CD14-positive monocyte (primary cell): ENCODE data around the gene CUX1. TPM values are rescaled to one million over a fixed set of nuclear protein-coding genes. Genes with fewer than 3 reads are reported as not detected.

Experiments
- DNase-seq, 3 donors: peaks; one replicate each; pipeline ENCODE4 v3.0.0-alpha.2; 2011 to 2022
- H2AFZ ChIP-seq: 2 replicates; pipeline ENCODE4 v1.6.0; 2012; ENCODE audit warnings: mild to moderate bottlenecking, low read depth, low read length, inconsistent platforms; ENCODE audit not compliant: insufficient read depth, poor library complexity, severe bottlenecking
- H3K27ac ChIP-seq, 2 donors: 1 replicate in 1 of 2; 2 replicates in 1 of 2; pipeline ENCODE4 v1.5.1; 2012 to 2013; ENCODE audit warnings: low read length in 2 of 2, control low read depth in 1 of 2, inconsistent platforms in 1 of 2, low read depth in 1 of 2, mild to moderate bottlenecking in 1 of 2
- H3K27me3 ChIP-seq, 2 donors: one replicate each; pipeline versions ENCODE4 v1.6.0 to v1.6.1; 2011 to 2013; ENCODE audit warnings: low read length in 2 of 2; ENCODE audit not compliant: control insufficient read depth in 2 of 2, insufficient read depth in 2 of 2
- H3K36me3 ChIP-seq, 2 donors: replicated peaks in 1 of 2; 1 replicate in 1 of 2; 2 replicates in 1 of 2; pipeline versions ENCODE4 v1.5.1 to v1.6.1; 2012 to 2013; ENCODE audit warnings: low read length in 2 of 2, control low read depth in 1 of 2, inconsistent platforms in 1 of 2, mild to moderate bottlenecking in 1 of 2; ENCODE audit not compliant: insufficient read depth in 2 of 2, control insufficient read depth in 1 of 2
- H3K4me1 ChIP-seq, 2 donors: 1 replicate in 1 of 2; 2 replicates in 1 of 2; pipeline versions ENCODE4 v1.5.1 to v1.6.1; 2012 to 2013; ENCODE audit warnings: low read length in 2 of 2, control low read depth in 1 of 2, inconsistent platforms in 1 of 2, mild to moderate bottlenecking in 1 of 2, moderate library complexity in 1 of 2; ENCODE audit not compliant: insufficient read depth in 2 of 2, control insufficient read depth in 1 of 2
- H3K4me2 ChIP-seq: replicated peaks from 2 replicates; pipeline ENCODE3; 2012; ENCODE audit warnings: low read length, moderate library complexity, mild to moderate bottlenecking; ENCODE audit not compliant: poor library complexity, severe bottlenecking; ENCODE audit errors: extremely low read depth
- H3K4me3 ChIP-seq, 3 experiments: fragments of 200-600 bp in 1 of 3; sonication (generic) in 1 of 3; replicated peaks in 1 of 3; 1 replicate in 2 of 3; 2 replicates in 1 of 3; pipeline ENCODE4 v1.5.1; 2011 to 2013; ENCODE audit warnings: low read length in 3 of 3, mild to moderate bottlenecking in 3 of 3, control low read depth in 2 of 3, low read depth in 2 of 3, inconsistent platforms in 1 of 3, moderate library complexity in 1 of 3
- H3K79me2 ChIP-seq: 2 replicates; pipeline ENCODE4 v1.6.0; 2012; ENCODE audit warnings: mild to moderate bottlenecking, control low read depth, inconsistent platforms, low read length, moderate library complexity; ENCODE audit not compliant: insufficient read depth
- H3K9ac ChIP-seq: 2 replicates; pipeline ENCODE4 v1.6.0; 2017; ENCODE audit warnings: low read length, mild to moderate bottlenecking; ENCODE audit not compliant: insufficient read depth, poor library complexity, severe bottlenecking
- H3K9me3 ChIP-seq, 2 donors: replicated peaks in 1 of 2; 1 replicate in 1 of 2; 2 replicates in 1 of 2; pipeline versions ENCODE4 v1.5.1 to v1.6.1; 2012 to 2013; ENCODE audit warnings: low read length in 2 of 2, control low read depth in 1 of 2; ENCODE audit not compliant: control insufficient read depth in 1 of 2, insufficient read depth in 1 of 2
- H4K20me1 ChIP-seq: 2 replicates; pipeline ENCODE4 v1.6.0; 2012; ENCODE audit warnings: mild to moderate bottlenecking, low read length, control low read depth, moderate library complexity; ENCODE audit not compliant: insufficient read depth
- H3K27ac Mint-ChIP-seq, 7 donors: one replicate each; pipeline ENCODE4 v1.8.0; 2020; ENCODE audit warnings: mild to moderate bottlenecking in 7 of 7, mixed read lengths in 7 of 7, moderate library complexity in 6 of 7, inconsistent platforms in 2 of 7
- H3K27me3 Mint-ChIP-seq, 3 donors: one replicate each; pipeline ENCODE4 v1.8.0; 2021 to 2022; ENCODE audit warnings: low read depth in 3 of 3, mild to moderate bottlenecking in 3 of 3, mixed read lengths in 3 of 3, moderate library complexity in 3 of 3, inconsistent platforms in 1 of 3
- H3K36me3 Mint-ChIP-seq, 2 donors: one replicate each; pipeline ENCODE4 v1.8.0; 2020; ENCODE audit warnings: mixed read lengths in 2 of 2, inconsistent platforms in 1 of 2, mild to moderate bottlenecking in 1 of 2
- H3K4me1 Mint-ChIP-seq: one replicate; pipeline ENCODE4 v1.8.0; 2020; ENCODE audit warnings: mild to moderate bottlenecking, mixed read lengths
- H3K4me3 Mint-ChIP-seq, 2 donors: one replicate each; pipeline ENCODE4 v1.8.0; 2020; ENCODE audit warnings: mild to moderate bottlenecking in 2 of 2, mixed read lengths in 2 of 2, moderate library complexity in 1 of 2
- H3K9me3 Mint-ChIP-seq, 7 donors: one replicate each; pipeline ENCODE4 v1.8.0; 2020 to 2022; ENCODE audit warnings: mixed read lengths in 7 of 7, mild to moderate bottlenecking in 6 of 7, moderate library complexity in 6 of 7, inconsistent platforms in 2 of 7
- WGBS: methylation state at CpG from one replicate; pipeline ENCODE4 v1.1.5; 2013; ENCODE audit warnings: missing lambda C conversion rate; ENCODE audit not compliant: insufficient coverage; 5-methylcytosine and 5-hydroxymethylcytosine counted together
- intact Hi-C, 2 donors: fragments of 100-400 bp; cut with micrococcal nuclease; formaldehyde crosslinking; loops; one replicate each; pipeline versions ENCODE4 v1.15.0 to v1.15.1; 2023
- polyA plus RNA-seq, 3 donors: library from polyadenylated mRNA; depleted of rRNA in 1 of 3; unstranded in 2 of 3; stranded (reverse) in 1 of 3; fragments of 300-500 nt in 2 of 3; fragments of >200 nt in 1 of 3; fragmentation: Illumina TruSeq in 2 of 3; gene quantifications; 1 replicate in 2 of 3; 2 replicates in 1 of 3; pipeline ENCODE4 v1.2.3, GENCODE V29; 2012 to 2021
- TF ChIP-seq, protein P1 (sequence below): fragments of 200-600 bp; IDR thresholded peaks from one replicate; pipeline ENCODE4 v1.8.0; 2022; ENCODE audit warnings: antibody characterized with exemption, mild to moderate bottlenecking

Gene CUX1
- polyA plus RNA-seq, 3 donors: 17.6 to 38.0 (median 28.0) TPM

DNA sequence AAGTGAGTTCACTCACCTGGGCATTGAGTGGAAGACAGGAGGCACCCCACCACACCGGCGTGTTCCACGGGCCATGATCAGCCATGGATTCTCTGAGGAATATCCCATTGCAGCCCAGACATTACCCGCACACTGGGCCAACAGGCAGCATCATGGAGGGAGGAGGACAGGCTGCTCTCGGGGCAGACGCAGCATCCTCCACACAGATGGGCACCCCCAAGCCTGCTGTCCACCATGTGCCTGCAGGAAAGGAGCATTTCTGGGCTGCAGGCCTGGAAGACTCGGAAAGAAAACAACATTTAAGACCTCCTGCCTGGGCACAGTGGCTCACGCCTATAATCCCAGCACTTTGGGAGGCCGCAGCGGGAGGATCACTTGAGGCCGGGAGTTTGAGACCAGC lies 398.3 kb downstream of the CUX1 start:
- peaks cover 0 to 2% (median 0%) of the 10 kb centered on the region in 7 donors for H3K9me3 Mint-ChIP-seq
- peaks cover 57 to 86% of the 10 kb centered on the region in 2 donors for H3K36me3 Mint-ChIP-seq
- Histone ChIP-seq H3K4me2 (no peak overlapping the region), H2AFZ (no peak overlapping the region), H3K79me2 (no peaks in the 10 kb centered on the region), H4K20me1 (peaks cover 56% of the 10 kb centered on the region), H3K4me1 (no peaks in the 10 kb centered on the region), H3K4me3 (no peak overlapping the region), H3K27me3 (no peaks in the 10 kb centered on the region), H3K9ac (no peak overlapping the region), H3K27ac (no peak overlapping the region), H3K36me3 (peaks cover 63 to 91% of the 10 kb centered on the region in 2 donors), H3K9me3 (no peaks in the 10 kb centered on the region)
- DNase-seq: no peak
- intact Hi-C loops: no loop called here
- no peak overlapping the region for H3K4me3 Mint-ChIP-seq
- no peaks in the 10 kb centered on the region for H3K4me1 Mint-ChIP-seq
- 92% methylated on average over 9 of the region's 11 CpGs for WGBS
- no peak overlapping the region for H3K27ac Mint-ChIP-seq
- H3K27me3 Mint-ChIP-seq: peaks cover 0 to 4% (median 3%) of the 10 kb centered on the region in 3 donors
- TF ChIP-seq, protein P1, sequence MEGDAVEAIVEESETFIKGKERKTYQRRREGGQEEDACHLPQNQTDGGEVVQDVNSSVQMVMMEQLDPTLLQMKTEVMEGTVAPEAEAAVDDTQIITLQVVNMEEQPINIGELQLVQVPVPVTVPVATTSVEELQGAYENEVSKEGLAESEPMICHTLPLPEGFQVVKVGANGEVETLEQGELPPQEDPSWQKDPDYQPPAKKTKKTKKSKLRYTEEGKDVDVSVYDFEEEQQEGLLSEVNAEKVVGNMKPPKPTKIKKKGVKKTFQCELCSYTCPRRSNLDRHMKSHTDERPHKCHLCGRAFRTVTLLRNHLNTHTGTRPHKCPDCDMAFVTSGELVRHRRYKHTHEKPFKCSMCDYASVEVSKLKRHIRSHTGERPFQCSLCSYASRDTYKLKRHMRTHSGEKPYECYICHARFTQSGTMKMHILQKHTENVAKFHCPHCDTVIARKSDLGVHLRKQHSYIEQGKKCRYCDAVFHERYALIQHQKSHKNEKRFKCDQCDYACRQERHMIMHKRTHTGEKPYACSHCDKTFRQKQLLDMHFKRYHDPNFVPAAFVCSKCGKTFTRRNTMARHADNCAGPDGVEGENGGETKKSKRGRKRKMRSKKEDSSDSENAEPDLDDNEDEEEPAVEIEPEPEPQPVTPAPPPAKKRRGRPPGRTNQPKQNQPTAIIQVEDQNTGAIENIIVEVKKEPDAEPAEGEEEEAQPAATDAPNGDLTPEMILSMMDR: no peak

DNA sequence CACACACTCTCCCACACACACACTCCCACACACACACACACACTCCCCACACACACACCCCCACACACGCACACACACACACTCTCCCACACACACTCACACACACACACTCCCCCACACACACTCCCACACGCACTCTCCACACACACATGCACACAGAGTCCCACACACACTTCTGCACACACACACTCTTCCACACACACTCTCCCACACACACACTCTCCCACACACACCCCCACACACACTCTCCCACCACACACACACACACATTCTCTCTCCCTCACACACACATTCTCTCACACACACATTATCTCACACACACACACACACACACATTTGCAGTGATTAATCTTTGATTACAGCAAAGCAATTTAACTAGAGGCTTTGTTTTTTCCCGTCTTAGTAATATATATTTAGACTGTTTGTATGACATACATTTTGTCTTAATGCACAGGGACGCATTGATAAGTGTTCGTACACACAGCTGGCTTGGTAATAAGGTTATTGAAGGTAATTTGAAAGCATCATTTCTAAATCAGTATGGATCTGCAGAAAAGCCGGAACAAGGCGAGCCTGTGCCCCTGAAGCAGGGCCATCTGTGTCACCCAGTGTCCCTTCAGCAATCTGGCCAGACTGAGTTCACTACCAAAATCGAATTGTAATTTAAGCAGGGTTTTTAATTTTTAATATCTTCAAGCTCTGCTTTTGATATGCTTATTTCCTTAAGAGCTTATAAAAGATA lies 399.3 kb downstream of the CUX1 start:
- H2AFZ ChIP-seq: no peak overlapping the region
- Mint-ChIP-seq H3K36me3 (peaks cover 51 to 81% of the 10 kb centered on the region in 2 donors), H3K9me3 (peaks cover 0 to 2% (median 0%) of the 10 kb centered on the region in 7 donors), H3K27ac (peak overlapping the region in 2 of 7 donors; percentile 10 to 21), H3K4me3 (no peak overlapping the region), H3K27me3 (peaks cover 0 to 4% (median 3%) of the 10 kb centered on the region in 3 donors), H3K4me1 (no peaks in the 10 kb centered on the region)
- DNase-seq: no peak
- peaks cover 56 to 88% of the 10 kb centered on the region in 2 donors for H3K36me3 ChIP-seq
- intact Hi-C loops: no loop called here
- H3K4me1 ChIP-seq: no peaks in the 10 kb centered on the region
- H3K4me3 ChIP-seq: no peak overlapping the region
- H3K4me2 ChIP-seq: no peak overlapping the region
- TF ChIP-seq, protein P1: no peak
- peaks cover 64% of the 10 kb centered on the region for H4K20me1 ChIP-seq
- no peaks in the 10 kb centered on the region for H3K79me2 ChIP-seq
- no peaks in the 10 kb centered on the region for H3K27me3 ChIP-seq
- WGBS: 97% methylated on average over 5 of the region's 8 CpGs
- H3K27ac ChIP-seq: no peak overlapping the region
- H3K9me3 ChIP-seq: no peaks in the 10 kb centered on the region
- no peak overlapping the region for H3K9ac ChIP-seq
